ENCODE results near the gene ST6GAL1.
"Not testable (repeated sequence)": the region's sequence is repeated elsewhere in the genome, so short reads cannot be mapped to it uniquely, and the experiment has no call there.

ST6GAL1 gene

GRCh38 chr3:186901135-186901734 lies 29.1 kb upstream of the ST6GAL1 start:
- no peak overlapping the region for H3K9ac ChIP-seq (ENCODE audit: insufficient read length, low read depth)
- H3K4me1 ChIP-seq (ENCODE audit: insufficient read depth, insufficient read length): no peaks in the 10 kb centered on the region
- H3K9me3 ChIP-seq (ENCODE audit: insufficient read depth, low read length): no peaks in the 10 kb centered on the region; the same call in 1 of the 2 replicates
- no peaks in the 10 kb centered on the region for H3K27me3 ChIP-seq (ENCODE audit: insufficient read depth, insufficient read length)
- H3K4me3 ChIP-seq (ENCODE audit: insufficient read length, low read depth): no peak overlapping the region
- no peaks in the 10 kb centered on the region for H3K36me3 ChIP-seq (ENCODE audit: insufficient read depth, insufficient read length, low read length)
- TF ChIP-seq SUZ12 (IDR thresholded peaks at IDR 0.05; ENCODE audit: extremely low read depth, insufficient read depth, insufficient read length): no peak
- TF ChIP-seq YY1 (IDR thresholded peaks at IDR 0.05; ENCODE audit: insufficient read depth, insufficient read length): no peak
- no peak for TF ChIP-seq ZNF274 (IDR thresholded peaks at IDR 0.05; ENCODE audit: low read depth, low read length)
- DNase-seq (ENCODE audit: low read depth, low spot score): no peak

GRCh38 chr3:186902154-186902553 lies 28.2 kb upstream of the ST6GAL1 start:
- Histone ChIP-seq H3K9ac (ENCODE audit: insufficient read length, low read depth) (no peak overlapping the region), H3K9me3 (ENCODE audit: insufficient read depth, low read length) (no peaks in the 10 kb centered on the region), H3K36me3 (ENCODE audit: insufficient read depth, insufficient read length, low read length) (no peaks in the 10 kb centered on the region), H3K27me3 (ENCODE audit: insufficient read depth, insufficient read length) (no peaks in the 10 kb centered on the region), H3K4me3 (ENCODE audit: insufficient read length, low read depth) (no peak overlapping the region), H3K4me1 (ENCODE audit: insufficient read depth, insufficient read length) (no peaks in the 10 kb centered on the region)
- TF ChIP-seq ZNF274 (IDR thresholded peaks at IDR 0.05; ENCODE audit: low read depth, low read length) (no peak), YY1 (IDR thresholded peaks at IDR 0.05; ENCODE audit: insufficient read depth, insufficient read length) (no peak), SUZ12 (IDR thresholded peaks at IDR 0.05; ENCODE audit: extremely low read depth, insufficient read depth, insufficient read length) (no peak)
- DNase-seq (ENCODE audit: low read depth, low spot score): no peak

- Histone ChIP-seq H3K4me3 (ENCODE audit: insufficient read length, low read depth) (no peak overlapping the region), H3K27me3 (ENCODE audit: insufficient read depth, insufficient read length) (no peaks in the 10 kb centered on the region), H3K9me3 (ENCODE audit: insufficient read depth, low read length) (peaks cover 3% of the 10 kb centered on the region; the same call in 1 of the 2 replicates), H3K4me1 (ENCODE audit: insufficient read depth, insufficient read length) (no peaks in the 10 kb centered on the region), H3K36me3 (ENCODE audit: insufficient read depth, insufficient read length, low read length) (no peaks in the 10 kb centered on the region), H3K9ac (ENCODE audit: insufficient read length, low read depth) (no peak overlapping the region)
- no peak for DNase-seq (ENCODE audit: low read depth, low spot score)
- TF ChIP-seq ZNF274 (IDR thresholded peaks at IDR 0.05; ENCODE audit: low read depth, low read length): no peak
- TF ChIP-seq SUZ12 (IDR thresholded peaks at IDR 0.05; ENCODE audit: extremely low read depth, insufficient read depth, insufficient read length): no peak
- no peak for TF ChIP-seq YY1 (IDR thresholded peaks at IDR 0.05; ENCODE audit: insufficient read depth, insufficient read length)
Measured at GRCh38 chr3:186902713-186903112, 27.6 kb upstream of the ST6GAL1 start.

- not testable (repeated sequence) for DNase-seq (ENCODE audit: low read depth, low spot score); H3K9ac ChIP-seq (ENCODE audit: insufficient read length, low read depth); H3K9me3 ChIP-seq (ENCODE audit: insufficient read depth, low read length); H3K4me1 ChIP-seq (ENCODE audit: insufficient read depth, insufficient read length); H3K36me3 ChIP-seq (ENCODE audit: insufficient read depth, insufficient read length, low read length); H3K27me3 ChIP-seq (ENCODE audit: insufficient read depth, insufficient read length); H3K4me3 ChIP-seq (ENCODE audit: insufficient read length, low read depth)
Measured at GRCh38 chr3:186903676-186904075, 26.6 kb upstream of the ST6GAL1 start.

- peaks cover 10% of the 10 kb centered on the region; the same call in 1 of the 2 replicates for H3K9me3 ChIP-seq (ENCODE audit: insufficient read depth, low read length)
- not testable (repeated sequence) for H3K36me3 ChIP-seq (ENCODE audit: insufficient read depth, insufficient read length, low read length); H3K27me3 ChIP-seq (ENCODE audit: insufficient read depth, insufficient read length); DNase-seq (ENCODE audit: low read depth, low spot score); H3K9ac ChIP-seq (ENCODE audit: insufficient read length, low read depth); H3K4me3 ChIP-seq (ENCODE audit: insufficient read length, low read depth); H3K4me1 ChIP-seq (ENCODE audit: insufficient read depth, insufficient read length)
Measured at GRCh38 chr3:186907075-186907474, 23.3 kb upstream of the ST6GAL1 start.

GRCh38 chr3:186909078-186909853 lies 21.1 kb upstream of the ST6GAL1 start:
- Histone ChIP-seq H3K27me3 (ENCODE audit: insufficient read depth, insufficient read length) (no peaks in the 10 kb centered on the region), H3K4me1 (ENCODE audit: insufficient read depth, insufficient read length) (peaks cover 3% of the 10 kb centered on the region), H3K9ac (ENCODE audit: insufficient read length, low read depth) (no peak overlapping the region), H3K9me3 (ENCODE audit: insufficient read depth, low read length) (peaks cover 10% of the 10 kb centered on the region; the same call in 1 of the 2 replicates), H3K36me3 (ENCODE audit: insufficient read depth, insufficient read length, low read length) (no peaks in the 10 kb centered on the region), H3K4me3 (ENCODE audit: insufficient read length, low read depth) (no peak overlapping the region)
- TF ChIP-seq ZNF274 (IDR thresholded peaks at IDR 0.05; ENCODE audit: low read depth, low read length) (no peak), SUZ12 (IDR thresholded peaks at IDR 0.05; ENCODE audit: extremely low read depth, insufficient read depth, insufficient read length) (no peak), YY1 (IDR thresholded peaks at IDR 0.05; ENCODE audit: insufficient read depth, insufficient read length) (no peak)
- no peak for DNase-seq (ENCODE audit: low read depth, low spot score)

- no peak overlapping the region for H3K9ac ChIP-seq (ENCODE audit: insufficient read length, low read depth)
- TF ChIP-seq SUZ12 (IDR thresholded peaks at IDR 0.05; ENCODE audit: extremely low read depth, insufficient read depth, insufficient read length) (no peak), YY1 (IDR thresholded peaks at IDR 0.05; ENCODE audit: insufficient read depth, insufficient read length) (no peak), ZNF274 (IDR thresholded peaks at IDR 0.05; ENCODE audit: low read depth, low read length) (no peak)
- no peak overlapping the region for H3K4me3 ChIP-seq (ENCODE audit: insufficient read length, low read depth)
- DNase-seq (ENCODE audit: low read depth, low spot score): no peak
- H3K36me3 ChIP-seq (ENCODE audit: insufficient read depth, insufficient read length, low read length): no peaks in the 10 kb centered on the region
- no peaks in the 10 kb centered on the region for H3K9me3 ChIP-seq (ENCODE audit: insufficient read depth, low read length)
- H3K4me1 ChIP-seq (ENCODE audit: insufficient read depth, insufficient read length): no peaks in the 10 kb centered on the region
- H3K27me3 ChIP-seq (ENCODE audit: insufficient read depth, insufficient read length): no peaks in the 10 kb centered on the region
Measured at GRCh38 chr3:186915806-186916796, 14.2 kb upstream of the ST6GAL1 start.
